ENCODE results near the gene PCSK4.

DNA sequence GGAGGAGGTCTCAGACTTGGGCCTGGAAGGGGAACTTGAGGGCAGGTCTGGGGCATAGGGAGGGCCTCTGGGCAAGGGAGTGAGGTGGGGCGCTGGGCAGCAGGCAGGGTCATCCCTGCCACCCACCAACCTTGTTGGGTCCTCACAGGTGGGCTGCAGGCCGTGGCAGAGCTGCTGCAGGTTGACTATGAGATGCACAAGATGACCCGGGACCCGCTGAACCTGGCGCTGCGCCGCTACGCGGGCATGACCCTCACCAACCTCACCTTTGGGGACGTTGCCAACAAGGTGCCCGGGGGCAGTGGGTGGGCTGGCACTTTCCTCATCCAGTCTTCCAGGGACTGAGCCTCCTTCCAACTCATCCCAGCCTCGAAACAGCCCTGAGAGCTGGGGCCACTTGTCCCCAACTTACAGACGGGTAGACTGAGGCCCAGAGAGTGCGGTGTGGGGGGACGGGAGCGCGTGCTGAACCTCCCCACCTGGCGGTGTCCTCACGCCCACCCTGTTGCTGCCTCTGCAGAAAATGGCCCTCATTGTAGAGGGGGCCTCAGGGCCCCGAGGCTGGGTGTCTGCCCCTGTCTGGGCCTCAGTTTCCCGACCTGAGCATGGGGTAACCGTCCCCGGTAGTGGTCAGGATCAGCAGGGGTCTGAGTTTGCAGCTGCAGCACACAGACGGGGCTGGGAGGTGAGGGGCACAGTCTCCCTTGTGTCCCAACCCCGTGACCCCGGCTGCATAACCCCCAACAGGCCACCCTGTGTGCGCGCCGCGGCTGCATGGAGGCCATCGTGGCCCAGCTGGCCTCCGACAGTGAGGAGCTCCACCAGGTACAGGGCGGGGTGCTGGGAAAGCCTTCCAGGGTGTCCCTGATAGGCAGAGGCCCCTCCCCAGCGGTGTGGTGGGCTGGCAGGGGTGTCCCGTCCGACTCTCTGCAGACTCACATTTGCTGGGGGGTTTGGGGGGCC lies 29.8 kb downstream of the PCSK4 start:
- TF ChIP-seq, protein P1, sequence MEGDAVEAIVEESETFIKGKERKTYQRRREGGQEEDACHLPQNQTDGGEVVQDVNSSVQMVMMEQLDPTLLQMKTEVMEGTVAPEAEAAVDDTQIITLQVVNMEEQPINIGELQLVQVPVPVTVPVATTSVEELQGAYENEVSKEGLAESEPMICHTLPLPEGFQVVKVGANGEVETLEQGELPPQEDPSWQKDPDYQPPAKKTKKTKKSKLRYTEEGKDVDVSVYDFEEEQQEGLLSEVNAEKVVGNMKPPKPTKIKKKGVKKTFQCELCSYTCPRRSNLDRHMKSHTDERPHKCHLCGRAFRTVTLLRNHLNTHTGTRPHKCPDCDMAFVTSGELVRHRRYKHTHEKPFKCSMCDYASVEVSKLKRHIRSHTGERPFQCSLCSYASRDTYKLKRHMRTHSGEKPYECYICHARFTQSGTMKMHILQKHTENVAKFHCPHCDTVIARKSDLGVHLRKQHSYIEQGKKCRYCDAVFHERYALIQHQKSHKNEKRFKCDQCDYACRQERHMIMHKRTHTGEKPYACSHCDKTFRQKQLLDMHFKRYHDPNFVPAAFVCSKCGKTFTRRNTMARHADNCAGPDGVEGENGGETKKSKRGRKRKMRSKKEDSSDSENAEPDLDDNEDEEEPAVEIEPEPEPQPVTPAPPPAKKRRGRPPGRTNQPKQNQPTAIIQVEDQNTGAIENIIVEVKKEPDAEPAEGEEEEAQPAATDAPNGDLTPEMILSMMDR (conservative IDR thresholded peaks at IDR 0.05; ENCODE audit: low read length), result no peak
- no peak for TF ChIP-seq EZH2phosphoT487 (IDR thresholded peaks at IDR 0.05; ENCODE audit: borderline replicate concordance, low read depth, low read length)

Measured in OCI-LY7 (cell line).